PC-9 (cell line): Measurements from ENCODE around the gene CCNDBP1.

Source experiments
- CTCF ChIP-seq: fragments of 200-600 bp; sonication (generic); conservative IDR thresholded peaks from 2 replicates; pipeline ENCODE4 v1.6.1; 2017; ENCODE audit warnings: mixed run types, antibody characterized with exemption, mild to moderate bottlenecking, moderate library complexity
- EZH2 ChIP-seq: fragments of 200-600 bp; sonication (generic); IDR thresholded peaks from 2 replicates; pipeline ENCODE4 v1.8.0; 2017; ENCODE audit warnings: antibody characterized with exemption, low read depth

GRCh38 chr15:43143203-43143941, 41.8 kb upstream of the CCNDBP1 start:
- no peak for TF ChIP-seq CTCF
- TF ChIP-seq EZH2 = no peak
